GM19324 (cell line): ENCODE results near the gene PRR19.

Source experiments
- ATAC-seq: cut with Tn5 transposase; IDR thresholded peaks from one replicate; pipeline ENCODE4 v1.9.1; 2021; ENCODE audit warnings: mild to moderate bottlenecking, moderate library complexity; ENCODE audit not compliant: unreplicated experiment, low FRiP score

The PRR19 gene

DNA sequence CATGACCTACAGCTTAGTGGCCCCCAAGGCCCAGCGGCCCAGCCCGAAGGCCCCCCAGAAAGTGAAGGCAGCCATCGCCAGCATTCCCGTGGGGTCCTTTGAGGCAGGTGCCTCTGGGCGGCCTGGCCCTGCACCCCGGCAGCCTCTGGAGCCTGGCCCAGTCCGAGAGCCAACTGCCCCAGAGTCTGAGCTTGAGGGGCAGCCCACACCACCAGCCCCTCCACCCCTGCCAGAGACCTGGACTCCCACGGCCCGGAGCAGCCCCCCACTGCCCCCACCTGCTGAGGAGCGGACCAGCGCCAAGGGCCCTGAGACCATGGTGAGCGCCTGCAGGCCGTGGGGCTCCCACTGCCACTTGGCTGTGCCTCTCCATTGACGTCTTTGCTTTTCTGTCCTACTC lies 9.0 kb upstream of the PRR19 start:
- no peak for ATAC-seq

DNA sequence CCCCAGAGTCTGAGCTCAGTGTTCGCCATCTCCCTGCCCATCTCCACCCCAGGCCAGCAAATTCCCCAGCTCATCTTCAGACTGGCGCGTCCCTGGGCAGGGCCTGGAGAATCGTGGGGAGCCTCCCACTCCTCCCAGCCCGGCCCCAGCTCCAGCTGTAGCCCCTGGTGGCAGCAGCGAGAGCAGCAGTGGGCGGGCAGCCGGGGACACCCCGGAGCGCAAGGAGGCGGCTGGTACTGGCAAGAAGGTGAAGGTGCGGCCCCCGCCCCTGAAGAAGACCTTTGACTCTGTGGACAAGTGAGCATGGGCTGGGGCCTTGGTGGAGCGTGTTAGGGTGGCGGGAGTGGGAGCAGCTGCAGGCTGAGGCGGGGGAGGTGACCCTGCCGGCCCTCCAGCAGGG lies 8.4 kb upstream of the PRR19 start:
- no peak for ATAC-seq

DNA sequence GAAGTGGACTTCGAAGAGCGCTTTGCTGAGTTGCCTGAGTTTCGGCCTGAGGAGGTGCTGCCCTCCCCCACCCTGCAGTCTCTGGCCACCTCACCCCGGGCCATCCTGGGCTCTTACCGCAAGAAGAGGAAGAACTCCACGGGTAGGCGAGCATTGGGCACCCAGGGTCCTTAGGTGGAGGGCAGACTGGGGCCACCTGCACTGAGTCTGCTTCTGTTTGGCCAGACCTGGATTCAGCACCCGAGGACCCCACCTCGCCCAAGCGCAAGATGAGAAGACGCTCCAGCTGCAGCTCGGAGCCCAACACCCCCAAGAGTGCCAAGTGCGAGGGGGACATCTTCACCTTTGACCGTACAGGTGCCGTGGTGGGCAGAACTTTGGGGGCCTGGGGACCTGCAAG lies 8.0 kb upstream of the PRR19 start:
- no peak for ATAC-seq

GRCh38 chr19:42294471-42295137 lies 7.3 kb upstream of the PRR19 start:
- no peak for ATAC-seq

GRCh38 chr19:42295342-42295741 lies 6.6 kb upstream of the PRR19 start:
- no peak for ATAC-seq

GRCh38 chr19:42295831-42296525 lies 6.0 kb upstream of the PRR19 start:
- no peak for ATAC-seq

- no peak for ATAC-seq
These were observed 4.9 kb upstream of the PRR19 start for GRCh38 chr19:42297039-42297438.

- no peak for ATAC-seq
These were observed 1.2 kb downstream of the PRR19 start for GRCh38 chr19:42303101-42303464.

DNA sequence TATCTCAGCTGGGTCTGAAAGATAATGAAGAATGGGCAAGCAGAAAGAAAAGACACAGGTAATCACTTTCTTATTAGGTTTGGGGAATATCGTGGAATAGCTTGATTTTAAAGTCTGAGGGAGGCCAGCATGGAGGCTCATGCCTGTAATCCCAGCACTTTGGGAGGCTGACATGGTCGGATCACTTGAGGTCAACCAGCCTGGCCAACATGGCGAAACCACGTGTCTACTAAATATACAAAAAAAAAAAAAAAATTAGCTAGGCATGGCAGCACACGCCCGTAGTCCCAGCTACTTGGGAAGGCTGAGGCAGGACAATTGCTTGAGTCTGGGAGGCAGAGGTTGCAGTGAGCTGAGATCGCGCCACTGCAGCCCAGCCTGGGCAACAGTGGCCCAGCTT lies 1.9 kb downstream of the PRR19 start:
- ATAC-seq: no peak

DNA sequence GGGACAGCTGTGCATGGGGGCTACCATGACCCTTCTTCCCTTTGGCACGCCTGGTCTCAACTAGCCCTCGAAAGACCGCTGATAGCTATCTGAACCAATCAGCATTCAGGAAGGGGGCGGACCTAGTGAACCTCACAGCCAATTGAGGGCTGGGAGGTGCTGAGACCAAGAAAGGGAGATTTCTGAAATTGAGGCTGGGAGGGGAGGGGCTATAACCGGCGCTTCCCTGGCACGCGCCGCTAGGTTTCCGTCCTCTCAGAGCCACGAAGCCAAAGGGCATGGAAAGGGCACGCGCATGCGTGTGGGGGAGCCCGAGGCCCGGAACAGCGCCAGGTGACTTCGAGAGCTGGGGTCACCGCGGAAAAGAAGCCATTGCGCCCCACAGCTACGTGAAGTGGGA lies 4.7 kb downstream of the PRR19 start:
- ATAC-seq: no peak

GRCh38 chr19:42309686-42310085 lies 7.8 kb downstream of the PRR19 start:
- no peak for ATAC-seq

- no peak for ATAC-seq
These were observed 9.7 kb downstream of the PRR19 start for GRCh38 chr19:42311657-42312056.

DNA sequence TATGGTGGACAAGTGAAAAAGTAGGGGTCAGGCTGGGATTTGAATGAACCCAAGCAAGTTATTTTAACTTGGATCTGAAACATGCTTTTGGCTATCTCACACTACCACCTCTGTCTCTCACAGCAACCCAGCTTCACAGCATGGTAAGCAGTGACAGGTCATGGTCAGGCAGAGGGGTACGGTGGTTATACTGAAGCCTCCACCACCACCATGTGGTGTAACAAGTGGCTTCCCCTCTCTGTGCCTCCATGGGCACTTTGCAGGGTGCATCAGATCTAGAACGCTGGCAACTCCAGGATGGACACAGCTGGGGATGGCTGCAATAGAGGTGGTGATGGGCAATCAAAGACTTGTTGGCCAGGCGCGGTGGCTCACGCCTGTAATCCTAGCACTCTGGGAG lies 10.4 kb downstream of the PRR19 start:
- ATAC-seq: no peak

GRCh38 chr19:42313096-42313839 lies 11.3 kb downstream of the PRR19 start, which contains the start of gene TMEM145:
TSS of gene TMEM145 (plus strand) at chr19:42313309. CDS start at chr19:42313377, 68 bp downstream.
- no peak for ATAC-seq

GRCh38 chr19:42313840-42314755 lies 12.2 kb downstream of the PRR19 start:
- ATAC-seq: no peak

DNA sequence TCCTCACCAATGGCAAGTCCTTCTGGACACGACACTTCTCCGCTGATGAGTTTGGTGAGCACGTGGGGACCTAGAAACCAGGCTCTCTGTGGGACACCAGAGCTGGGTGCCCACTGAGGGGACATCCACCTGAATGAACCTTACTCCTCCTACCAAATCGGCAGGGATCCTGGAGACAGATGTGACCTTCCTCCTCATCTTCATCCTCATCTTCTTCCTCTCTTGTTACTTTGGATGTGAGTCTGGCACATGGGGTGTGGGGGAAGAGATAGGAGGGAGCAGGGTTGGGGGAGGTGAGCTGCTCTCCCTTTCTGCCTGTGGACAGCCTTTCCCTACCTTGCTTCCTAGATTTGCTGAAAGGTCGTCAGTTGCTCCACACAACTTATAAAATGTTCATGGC lies 13.1 kb downstream of the PRR19 start:
- no peak for ATAC-seq

- no peak for ATAC-seq
These were observed 14.6 kb downstream of the PRR19 start for GRCh38 chr19:42316223-42317211.

DNA sequence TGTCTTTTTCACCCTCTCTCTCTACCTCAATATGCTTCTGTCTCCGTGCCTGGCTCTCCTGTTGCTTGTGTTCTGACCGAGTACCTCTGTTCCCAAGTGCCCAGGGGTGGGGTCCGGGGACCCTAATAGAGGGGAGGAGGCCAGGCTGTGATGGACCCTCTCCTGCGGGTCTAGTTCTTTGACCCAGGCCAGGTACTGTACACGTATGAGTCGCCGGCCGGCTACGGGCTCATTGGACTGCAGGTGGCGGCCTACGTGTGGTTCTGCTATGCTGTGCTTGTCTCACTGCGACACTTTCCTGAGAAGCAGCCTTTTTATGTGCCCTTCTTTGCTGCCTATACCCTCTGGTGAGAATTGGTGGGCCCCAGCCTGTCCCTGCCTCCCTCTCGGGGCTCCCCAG lies 15.6 kb downstream of the PRR19 start:
- ATAC-seq: no peak

DNA sequence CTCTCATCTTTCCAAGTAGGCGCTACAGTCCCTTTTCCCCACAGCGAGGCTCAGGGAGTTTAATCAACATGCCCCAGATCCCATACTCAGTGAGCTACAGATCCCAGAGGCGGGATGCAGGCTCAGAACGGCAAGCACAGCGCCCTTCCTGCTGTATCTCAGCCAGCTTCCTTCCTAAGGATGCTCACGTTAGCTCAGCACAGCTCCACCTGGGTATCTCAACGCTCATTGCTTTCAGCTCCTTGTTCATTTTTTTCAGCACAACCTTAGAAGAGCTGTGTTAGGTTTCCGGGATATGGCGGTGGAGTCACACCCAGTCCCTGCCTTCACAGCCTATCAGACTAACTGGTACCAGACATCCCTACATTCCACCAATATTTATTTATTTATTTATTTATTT lies 20.4 kb downstream of the PRR19 start:
- no peak for ATAC-seq
